HG02981 (cell line): ENCODE results near the gene ACAD9.
"Not testable (repeated sequence)": the region's sequence is repeated elsewhere in the genome, so short reads cannot be mapped to it uniquely, and the experiment has no call there.

ENCODE experiments used
- ATAC-seq: cut with Tn5 transposase; IDR thresholded peaks from one replicate; pipeline ENCODE4 v1.9.1; 2021; ENCODE audit warnings: mild to moderate bottlenecking, moderate library complexity; ENCODE audit not compliant: unreplicated experiment

Gene ACAD9

GRCh38 chr3:128859630-128860029 lies 19.8 kb upstream of the ACAD9 start:
- ATAC-seq = no peak

- no peak for ATAC-seq
These were observed 17.9 kb upstream of the ACAD9 start for GRCh38 chr3:128861491-128861890.

GRCh38 chr3:128863560-128863959 lies 15.9 kb upstream of the ACAD9 start:
- no peak for ATAC-seq

GRCh38 chr3:128864351-128864811 lies 15.0 kb upstream of the ACAD9 start:
- no peak for ATAC-seq

GRCh38 chr3:128864849-128865804 lies 14.3 kb upstream of the ACAD9 start:
- not testable (repeated sequence) for ATAC-seq

GRCh38 chr3:128867200-128868125 lies 12.0 kb upstream of the ACAD9 start:
- no peak for ATAC-seq

GRCh38 chr3:128870347-128870746 lies 9.1 kb upstream of the ACAD9 start:
- ATAC-seq = no peak

GRCh38 chr3:128872282-128872681 lies 7.1 kb upstream of the ACAD9 start:
- no peak for ATAC-seq

GRCh38 chr3:128872744-128873143 lies 6.7 kb upstream of the ACAD9 start:
- no peak for ATAC-seq

- no peak for ATAC-seq
These were observed 6.0 kb upstream of the ACAD9 start for GRCh38 chr3:128873244-128874022.

- no peak for ATAC-seq
These were observed 4.8 kb upstream of the ACAD9 start for GRCh38 chr3:128874481-128875180.

- no peak for ATAC-seq
These were observed 3.8 kb upstream of the ACAD9 start for GRCh38 chr3:128875556-128876120.

- ATAC-seq = no peak
These were observed 1.4 kb upstream of the ACAD9 start for GRCh38 chr3:128878011-128878457.

GRCh38 chr3:128878556-128879124 lies 780 bp upstream of the ACAD9 start:
- peak; percentile 6 for ATAC-seq

- no peak for ATAC-seq
These were observed 571 bp downstream of the ACAD9 start for GRCh38 chr3:128879991-128880390.

GRCh38 chr3:128880455-128880854 lies 1.0 kb downstream of the ACAD9 start:
- ATAC-seq = not testable (repeated sequence)

GRCh38 chr3:128881576-128881975 lies 2.2 kb downstream of the ACAD9 start:
- ATAC-seq = no peak

- ATAC-seq = no peak
These were observed 3.3 kb downstream of the ACAD9 start for GRCh38 chr3:128882719-128883118.

- no peak for ATAC-seq
These were observed 5.6 kb downstream of the ACAD9 start for GRCh38 chr3:128884992-128885391.
